Lung (tissue), 12 donors: ENCODE results near the gene LMBR1L. TPM values are rescaled to one million over a fixed set of nuclear protein-coding genes. Genes with fewer than 3 reads are reported as not detected.
A peak's percentile ranks its signal among the peaks of the same experiment; 100 is the strongest.

Experiments used
- ATAC-seq: fragments of 200-7000 bp; cut with Tn5 transposase; one replicate; pipeline ENCODE4 v1.9.1; 2020; ENCODE audit warnings: moderate number of reproducible peaks; ENCODE audit not compliant: insufficient read depth, low FRiP score
- DNase-seq, 3 donors: peaks; one replicate each; pipeline ENCODE4 v3.0.0-alpha.2; 2013 to 2017
- H3K27ac ChIP-seq, 2 donors: one replicate each; pipeline ENCODE4 v1.5.1; 2013; ENCODE audit warnings: mild to moderate bottlenecking in 2 of 2, moderate library complexity in 2 of 2, control low read depth in 1 of 2, inconsistent platforms in 1 of 2, low read depth in 1 of 2, low read length in 1 of 2
- H3K27me3 ChIP-seq, 3 donors: one replicate each; pipeline ENCODE4 v1.5.1; 2013; ENCODE audit warnings: low read length in 2 of 3; ENCODE audit not compliant: control insufficient read depth in 3 of 3, insufficient read depth in 3 of 3
- H3K36me3 ChIP-seq, 4 donors: one replicate each; pipeline ENCODE4 v1.5.1; 2013; ENCODE audit warnings: low read length in 4 of 4, mild to moderate bottlenecking in 1 of 4, moderate library complexity in 1 of 4; ENCODE audit not compliant: control insufficient read depth in 4 of 4, insufficient read depth in 4 of 4
- H3K4me1 ChIP-seq, 5 donors: one replicate each; pipeline ENCODE4 v1.5.1; 2013; ENCODE audit warnings: low read length in 5 of 5, mild to moderate bottlenecking in 2 of 5, moderate library complexity in 1 of 5; ENCODE audit not compliant: control insufficient read depth in 5 of 5, insufficient read depth in 5 of 5
- H3K4me3 ChIP-seq: one replicate; pipeline ENCODE4 v1.5.1; 2013; ENCODE audit warnings: mild to moderate bottlenecking, control low read depth, moderate library complexity
- H3K9ac ChIP-seq, 2 donors: one replicate each; pipeline ENCODE4 v1.5.1; 2013; ENCODE audit warnings: low read length in 2 of 2, control low read depth in 1 of 2; ENCODE audit not compliant: insufficient read depth in 1 of 2
- H3K9me3 ChIP-seq, 4 donors: one replicate each; pipeline ENCODE4 v1.5.1; 2013; ENCODE audit warnings: low read length in 3 of 4, mild to moderate bottlenecking in 1 of 4, moderate library complexity in 1 of 4; ENCODE audit not compliant: control insufficient read depth in 4 of 4, insufficient read depth in 3 of 4
- CTCF ChIP-seq: IDR thresholded peaks from 2 replicates; pipeline ENCODE4 v1.5.1; 2012; ENCODE audit warnings: mild to moderate bottlenecking; ENCODE audit errors: control extremely low read depth, extremely low read depth
- WGBS, 2 donors: extraction: QIAGEN DNeasy Blood & Tissue Kit; methylation state at CpG; one replicate each; pipeline ENCODE4 v1.1.7; 2013; 5-methylcytosine and 5-hydroxymethylcytosine counted together
- polyA plus RNA-seq, 2 donors: library from polyadenylated mRNA; stranded (reverse); fragments of 200-250 nt; gene quantifications; one replicate each; pipeline ENCODE4 v1.2.1, GENCODE V29; 2013
- total RNA-seq, 2 donors: library from RNA; depleted of rRNA in 1 of 2; stranded (reverse); fragments of >200 nt in 1 of 2; gene quantifications; one replicate each; pipeline ENCODE4 v1.2.1, GENCODE V29; 2014 to 2021
- donor health status: control.
- donor health status: control.
- donor health status: Bipolar disorder and iron deficiency.
- donor health status: healthy.
- donor health status: DM: yes; HTN: yes; CAD: no.

The LMBR1L gene
- total and polyA plus RNA-seq, 4 donors: 34.8 to 70.1 (median 38.7) TPM

- Histone ChIP-seq H3K27me3 (no peaks in the 10 kb centered on the region), H3K4me3 (peak overlapping the region; percentile 41), H3K4me1 (peaks cover 11 to 50% (median 20%) of the 10 kb centered on the region in 5 donors), H3K36me3 (peaks cover under 1 to 19% (median 11%) of the 10 kb centered on the region in 4 donors), H3K27ac (peak overlapping the region; percentile 18 to 40), H3K9ac (peak overlapping the region; percentile 56 to 82), H3K9me3 (no peaks in the 10 kb centered on the region)
- ATAC-seq: no peak
- TF ChIP-seq CTCF: no peak
- 0 to 2% methylated on average over 4 of the region's 4 CpGs for WGBS, 2 donors
- peak in 1 of 3 donors; percentile 38 for DNase-seq
Measured at GRCh38 chr12:49057888-49058287, 52.8 kb downstream of the LMBR1L start.

GRCh38 chr12:49055978-49056754 is 54.5 kb downstream of the LMBR1L start:
- peak; percentile 40 to 73 (median 65) for DNase-seq
- no peak for TF ChIP-seq CTCF

GRCh38 chr12:49055092-49055491 is 55.6 kb downstream of the LMBR1L start:
- H3K36me3 ChIP-seq: peaks cover 18 to 47% (median 28%) of the 10 kb centered on the region in 4 donors
- no peak overlapping the region for H3K4me3 ChIP-seq
- peaks cover 9 to 43% (median 20%) of the 10 kb centered on the region in 5 donors for H3K4me1 ChIP-seq
- H3K27ac ChIP-seq: no peak overlapping the region
- no peak for TF ChIP-seq CTCF
- no peaks in the 10 kb centered on the region for H3K27me3 ChIP-seq
- 80 to 91% methylated on average over 4 of the region's 4 CpGs for WGBS, 2 donors
- H3K9ac ChIP-seq: no peak overlapping the region
- H3K9me3 ChIP-seq: no peaks in the 10 kb centered on the region
- no peak for ATAC-seq
- no peak for DNase-seq

More at GRCh38 chr12:49055978-49056754, 54.5 kb downstream of the LMBR1L start:
- H3K27me3 ChIP-seq: no peaks in the 10 kb centered on the region
- H3K4me1 ChIP-seq: peaks cover 10 to 44% (median 20%) of the 10 kb centered on the region in 5 donors
- H3K9me3 ChIP-seq: no peaks in the 10 kb centered on the region
- ATAC-seq: peak; percentile 38
- H3K9ac ChIP-seq: peak overlapping the region in 1 of 2 donors; percentile 33
- H3K27ac ChIP-seq: peak overlapping the region in 1 of 2 donors; percentile 9
- H3K36me3 ChIP-seq: peaks cover 13 to 36% (median 22%) of the 10 kb centered on the region in 4 donors
- 24 to 25% methylated on average over 7 of the region's 7 CpGs for WGBS, 2 donors
- no peak overlapping the region for H3K4me3 ChIP-seq
